SU-DHL-6 (cell line): ENCODE data around the gene QSOX2.

Source experiments
- H2AFZ ChIP-seq: fragments of 200-600 bp; sonication (generic); 2 replicates; pipeline ENCODE4 v1.6.1; 2014; ENCODE audit warnings: low read depth, mild to moderate bottlenecking, moderate library complexity, mixed read lengths, antibody characterized with exemption, low read length; ENCODE audit not compliant: severe bottlenecking
- H3F3A ChIP-seq: fragments of 200-600 bp; shearing (Covaris generic); 2 replicates; pipeline ENCODE4 v1.6.0; 2016; ENCODE audit warnings: antibody characterized with exemption, mild to moderate bottlenecking; ENCODE audit not compliant: insufficient read depth
- H3K27ac ChIP-seq: fragments of 200-600 bp; sonication (generic); 2 replicates; pipeline ENCODE4 v1.5.1; 2016; ENCODE audit warnings: low read depth, mild to moderate bottlenecking, low read length, moderate library complexity, mixed read lengths
- H3K27me3 ChIP-seq: fragments of 200-600 bp; sonication (generic), shearing (Covaris generic); 2 replicates; pipeline ENCODE4 v1.6.0; 2014; ENCODE audit warnings: mild to moderate bottlenecking, low read length
- H3K36me3 ChIP-seq: fragments of 200-600 bp; sonication (generic); 2 replicates; pipeline ENCODE4 v1.6.1; 2014; ENCODE audit warnings: mild to moderate bottlenecking, low read length, mixed read lengths
- H3K4me2 ChIP-seq: fragments of 300-600, 200-600 bp; shearing (Covaris generic), sonication (generic); 2 replicates; pipeline ENCODE4 v1.6.0; 2014; ENCODE audit warnings: low read length, low read depth, mild to moderate bottlenecking; ENCODE audit not compliant: poor library complexity, severe bottlenecking
- H3K4me3 ChIP-seq: fragments of 200-600 bp; sonication (generic); 2 replicates; pipeline ENCODE4 v1.5.1; 2014; ENCODE audit warnings: antibody characterized with exemption, low read length, mild to moderate bottlenecking, mixed read lengths; ENCODE audit not compliant: insufficient read depth, poor library complexity, severe bottlenecking
- H3K79me2 ChIP-seq: fragments of 200-600 bp; sonication (generic); 2 replicates; pipeline ENCODE4 v1.6.1; 2014; ENCODE audit warnings: mild to moderate bottlenecking, low read length, moderate library complexity; ENCODE audit not compliant: insufficient read depth
- H3K9ac ChIP-seq: fragments of 200-600 bp; sonication (generic); 2 replicates; pipeline ENCODE4 v1.7.0; 2014; ENCODE audit warnings: mild to moderate bottlenecking, low read length
- H3K9me2 ChIP-seq: fragments of 200-600 bp; sonication (generic); replicated peaks from 2 replicates; pipeline ENCODE4 v1.6.1; 2014; ENCODE audit warnings: low read length; ENCODE audit not compliant: insufficient read depth
- H3K9me3 ChIP-seq: fragments of 200-600 bp; sonication (generic); 2 replicates; pipeline ENCODE4 v1.6.1; 2014; ENCODE audit warnings: low read length, mixed read lengths; ENCODE audit not compliant: insufficient read depth
- H4K20me1 ChIP-seq: fragments of 200-600 bp; sonication (generic); 2 replicates; pipeline ENCODE4 v1.6.1; 2014; ENCODE audit warnings: low read depth, mild to moderate bottlenecking, antibody characterized with exemption, low read length, moderate library complexity, mixed read lengths
- EZH2phosphoT487 ChIP-seq: fragments of 200-600 bp; sonication (generic), shearing (Covaris generic); conservative IDR thresholded peaks from 2 replicates; pipeline ENCODE4 v1.6.1; 2018; ENCODE audit warnings: mild to moderate bottlenecking, antibody characterized with exemption, low read length, moderate library complexity, mixed read lengths
- TF ChIP-seq, protein P1 (sequence below): fragments of 200-600 bp; sonication (generic); IDR thresholded peaks from one replicate; pipeline ENCODE4 v1.5.1; 2017; ENCODE audit warnings: antibody characterized with exemption, mild to moderate bottlenecking, low read length, moderate library complexity; ENCODE audit not compliant: insufficient read depth, poor library complexity, severe bottlenecking

Gene QSOX2

DNA sequence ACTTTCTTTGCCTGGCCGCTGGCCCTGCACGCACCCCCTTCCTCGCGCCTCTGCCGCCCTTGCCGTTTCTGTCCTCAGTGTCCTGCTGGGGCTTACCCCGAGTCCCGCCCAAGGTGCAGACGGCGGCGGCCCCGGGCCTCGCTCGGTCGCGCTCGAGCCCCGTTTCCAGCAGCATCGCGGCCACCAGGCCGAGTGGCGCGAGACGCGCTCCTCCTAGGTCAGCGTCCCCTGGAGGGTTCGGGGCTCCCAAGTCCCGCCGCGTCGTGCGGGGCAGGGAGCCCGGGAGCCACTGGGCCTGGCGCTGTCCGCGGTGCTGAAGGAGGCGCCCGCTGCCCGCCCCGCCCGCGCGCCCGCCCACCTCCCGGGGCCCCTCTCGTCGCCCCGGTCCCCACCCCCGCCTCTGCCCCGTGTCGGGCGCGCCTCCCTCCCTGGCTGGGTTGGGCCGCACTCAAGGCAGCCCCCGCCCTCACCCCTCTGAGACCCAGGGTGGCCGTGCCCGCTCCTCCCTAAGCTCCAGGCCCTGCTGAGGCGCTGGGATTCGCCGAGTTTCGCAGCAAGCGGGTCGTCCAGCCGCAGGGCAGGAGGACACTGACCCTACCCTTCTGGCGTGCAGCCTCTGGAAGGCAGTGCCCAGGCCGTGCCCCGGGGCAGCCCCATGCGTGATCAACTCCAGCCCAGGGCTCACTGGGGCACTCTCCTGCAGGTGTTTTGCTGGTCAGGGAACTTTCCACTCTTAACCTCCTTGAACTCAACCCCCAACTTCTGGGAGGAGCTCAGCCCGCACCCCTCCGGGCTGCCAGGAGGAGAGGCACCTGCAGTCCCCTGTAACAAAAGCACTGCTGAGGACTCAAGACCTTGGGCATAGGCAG lies 40.5 kb downstream of the QSOX2 start, which contains the start of gene LHX3:
LHX3 (minus strand) TSS at position 291 of the 869 bp plus-strand sequence; CDS start at position 175, 116 bp downstream.
- TF ChIP-seq, protein P1, sequence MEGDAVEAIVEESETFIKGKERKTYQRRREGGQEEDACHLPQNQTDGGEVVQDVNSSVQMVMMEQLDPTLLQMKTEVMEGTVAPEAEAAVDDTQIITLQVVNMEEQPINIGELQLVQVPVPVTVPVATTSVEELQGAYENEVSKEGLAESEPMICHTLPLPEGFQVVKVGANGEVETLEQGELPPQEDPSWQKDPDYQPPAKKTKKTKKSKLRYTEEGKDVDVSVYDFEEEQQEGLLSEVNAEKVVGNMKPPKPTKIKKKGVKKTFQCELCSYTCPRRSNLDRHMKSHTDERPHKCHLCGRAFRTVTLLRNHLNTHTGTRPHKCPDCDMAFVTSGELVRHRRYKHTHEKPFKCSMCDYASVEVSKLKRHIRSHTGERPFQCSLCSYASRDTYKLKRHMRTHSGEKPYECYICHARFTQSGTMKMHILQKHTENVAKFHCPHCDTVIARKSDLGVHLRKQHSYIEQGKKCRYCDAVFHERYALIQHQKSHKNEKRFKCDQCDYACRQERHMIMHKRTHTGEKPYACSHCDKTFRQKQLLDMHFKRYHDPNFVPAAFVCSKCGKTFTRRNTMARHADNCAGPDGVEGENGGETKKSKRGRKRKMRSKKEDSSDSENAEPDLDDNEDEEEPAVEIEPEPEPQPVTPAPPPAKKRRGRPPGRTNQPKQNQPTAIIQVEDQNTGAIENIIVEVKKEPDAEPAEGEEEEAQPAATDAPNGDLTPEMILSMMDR, result no peak
- no peak for TF ChIP-seq EZH2phosphoT487
- Histone ChIP-seq H3K9me2 (no peaks in the 10 kb centered on the region), H3K27ac (no peak within 1 kb of the TSS), H3K4me3 (no peak within 1 kb of the TSS), H2AFZ (no peak within 1 kb of the TSS), H3K4me2 (no peak within 1 kb of the TSS), H3F3A (0 out of 2 replicates have a peak, but pooled peaks cover 3% of the 10 kb centered on the region), H4K20me1 (peaks cover 7% of the 10 kb centered on the region; the same call in 1 of the 2 replicates), H3K27me3 (no peaks in the 10 kb centered on the region), H3K36me3 (0 out of 2 replicates have a peak, but pooled peaks cover 2% of the 10 kb centered on the region), H3K9ac (no peak within 1 kb of the TSS), H3K79me2 (no peaks in the 10 kb centered on the region), H3K9me3 (no peaks in the 10 kb centered on the region)

DNA sequence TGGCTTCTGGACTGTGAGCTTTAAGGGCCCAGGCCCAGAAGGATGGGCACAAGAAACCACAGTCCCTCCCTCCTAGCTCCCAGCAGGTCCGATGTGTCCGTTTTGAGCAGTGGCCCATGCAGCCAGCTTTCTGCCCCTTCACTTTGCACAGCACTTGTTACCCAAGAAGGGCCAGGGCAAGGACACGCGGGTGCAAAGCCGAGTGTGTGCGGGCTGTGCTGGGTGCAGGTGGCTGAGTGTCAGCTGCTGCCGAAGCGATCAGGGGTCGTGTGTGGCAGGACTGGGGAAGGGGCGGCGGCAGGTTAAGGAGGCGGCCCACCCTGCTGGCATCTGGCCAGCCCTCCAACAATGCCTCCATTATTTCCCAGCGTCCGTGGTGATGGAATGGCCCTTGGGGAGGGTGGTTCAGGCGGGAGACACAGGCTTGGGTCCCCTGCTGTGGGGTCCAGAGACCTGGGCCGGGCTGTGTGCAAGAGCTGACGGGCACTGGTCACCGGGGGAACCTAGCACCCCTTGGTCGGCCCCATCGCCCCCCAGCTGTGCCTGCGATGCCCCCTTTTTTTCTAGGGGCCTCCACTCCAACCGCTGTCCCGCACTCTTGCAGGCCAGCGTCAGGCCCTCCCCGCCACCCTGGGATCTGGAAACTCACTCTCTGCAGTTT lies 41.3 kb downstream of the QSOX2 start:
- TF ChIP-seq EZH2phosphoT487, result no peak
- TF ChIP-seq, protein P1, result no peak
- Histone ChIP-seq H2AFZ (no peak overlapping the region), H3K27me3 (no peaks in the 10 kb centered on the region), H3K9me2 (no peaks in the 10 kb centered on the region), H3F3A (0 out of 2 replicates have a peak, but pooled peaks cover 3% of the 10 kb centered on the region), H3K79me2 (no peaks in the 10 kb centered on the region), H3K27ac (no peak overlapping the region), H3K4me2 (no peak overlapping the region), H4K20me1 (peaks cover 7% of the 10 kb centered on the region; the same call in 1 of the 2 replicates), H3K36me3 (0 out of 2 replicates have a peak, but pooled peaks cover 2% of the 10 kb centered on the region), H3K4me3 (no peak overlapping the region), H3K9me3 (no peaks in the 10 kb centered on the region), H3K9ac (no peak overlapping the region)

- Histone ChIP-seq H3K9ac (no peak overlapping the region), H3K27me3 (no peaks in the 10 kb centered on the region), H3K27ac (no peak overlapping the region), H3K9me3 (no peaks in the 10 kb centered on the region), H3F3A (0 out of 2 replicates have a peak, but pooled peaks cover 3% of the 10 kb centered on the region), H3K9me2 (no peaks in the 10 kb centered on the region), H3K4me2 (no peak overlapping the region), H4K20me1 (peaks cover 7% of the 10 kb centered on the region; the same call in 1 of the 2 replicates), H3K79me2 (no peaks in the 10 kb centered on the region), H3K4me3 (no peak overlapping the region), H2AFZ (no peak overlapping the region), H3K36me3 (0 out of 2 replicates have a peak, but pooled peaks cover 2% of the 10 kb centered on the region)
- TF ChIP-seq, protein P1, result no peak
- TF ChIP-seq EZH2phosphoT487, result no peak
Measured at GRCh38 chr9:136203408-136204144, 42.0 kb downstream of the QSOX2 start.
